HG03025 (cell line): ENCODE measurements around the gene DOCK1.

Experiments used
- ATAC-seq: cut with Tn5 transposase; IDR thresholded peaks from one replicate; pipeline ENCODE4 v1.9.1; 2021; ENCODE audit warnings: mild to moderate bottlenecking, moderate library complexity; ENCODE audit not compliant: unreplicated experiment, low FRiP score

The DOCK1 gene

DNA sequence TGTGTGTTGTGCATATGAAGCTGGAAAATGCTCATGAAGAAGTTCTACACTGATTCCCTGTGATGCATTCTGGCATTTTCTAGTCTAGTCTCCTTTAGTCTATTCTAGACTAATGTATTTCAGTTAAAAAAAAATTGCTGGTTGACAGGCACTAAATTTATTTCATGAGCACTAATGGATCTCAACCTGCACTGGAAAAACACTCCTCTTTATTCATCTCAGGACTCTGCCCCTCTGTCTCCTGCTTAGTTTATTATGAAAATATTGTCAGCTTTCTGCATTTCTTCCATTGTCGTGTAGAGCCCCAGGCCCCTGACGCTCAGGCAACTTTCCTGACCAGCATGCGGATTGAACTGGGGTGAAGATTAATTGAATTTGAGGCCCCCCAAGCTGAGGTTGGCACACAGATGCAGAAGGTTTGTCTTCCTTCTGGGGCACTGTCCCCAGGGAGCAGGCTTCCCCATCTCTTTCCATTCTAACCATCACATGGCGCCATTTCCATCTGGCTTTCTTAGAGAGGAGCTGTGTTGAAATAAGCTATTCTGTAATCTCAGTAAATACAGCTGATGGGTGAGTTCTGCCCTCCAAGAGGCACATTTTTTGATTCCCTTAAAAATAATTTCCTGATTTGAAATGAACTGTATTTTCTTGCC lies 162.4 kb downstream of the DOCK1 start:
- ATAC-seq, result no peak

DNA sequence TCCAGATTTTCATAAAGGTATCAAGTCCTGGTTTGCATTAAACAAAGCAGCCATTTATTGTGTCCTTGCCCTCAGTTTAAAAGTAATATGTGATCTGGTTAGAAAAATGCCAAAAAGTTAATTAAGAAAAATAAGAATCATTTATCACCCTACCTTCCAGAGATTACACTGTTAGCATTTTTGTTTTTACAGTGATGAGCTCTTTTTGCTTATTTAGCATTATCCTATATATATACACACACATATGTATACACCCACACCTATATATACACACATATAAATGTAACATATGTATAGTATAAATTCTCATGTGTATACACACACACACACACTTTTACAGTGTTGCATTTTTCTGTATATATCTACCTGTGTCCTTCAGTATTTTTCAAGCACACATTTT lies 163.3 kb downstream of the DOCK1 start:
- ATAC-seq, result no peak

DNA sequence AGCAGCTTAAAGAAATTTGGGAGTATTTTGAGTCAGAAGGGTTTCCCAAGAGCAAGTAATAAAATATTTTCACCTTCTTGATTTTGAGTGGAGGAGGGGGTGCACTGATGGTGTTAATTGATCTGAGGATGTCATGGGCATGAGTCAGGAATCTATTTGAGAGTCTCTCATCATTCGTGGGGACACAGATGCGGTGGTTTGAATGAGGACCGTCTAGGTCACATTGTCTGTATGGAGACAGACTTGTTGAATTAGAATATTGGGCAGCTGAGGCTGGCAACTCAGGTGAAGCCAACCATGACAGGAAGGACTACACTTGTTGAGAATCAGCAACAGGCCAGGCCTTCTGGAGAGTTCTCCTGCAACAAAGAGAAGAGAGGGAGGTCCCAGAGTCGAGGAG lies 164.2 kb downstream of the DOCK1 start:
- no peak for ATAC-seq

DNA sequence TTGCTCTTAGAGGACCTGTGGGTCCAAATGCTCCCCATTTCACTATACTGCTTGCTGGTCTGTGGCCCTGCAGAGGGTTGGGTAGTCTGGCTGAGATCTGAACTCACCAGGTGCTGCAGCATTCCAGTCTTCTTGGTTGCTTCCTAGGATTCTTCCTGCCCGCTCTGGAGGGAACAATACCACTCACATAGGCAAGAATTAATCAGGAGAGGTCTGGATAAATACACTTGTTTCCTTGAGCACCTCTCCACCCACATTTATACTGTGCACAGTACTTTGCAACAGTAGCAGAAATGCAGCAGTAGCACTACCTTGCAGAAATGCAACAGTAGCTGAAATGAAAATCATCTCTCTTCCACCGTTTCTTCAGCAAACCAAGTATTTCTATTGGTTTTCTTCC lies 165.9 kb downstream of the DOCK1 start:
- ATAC-seq, result no peak

GRCh38 chr10:127073666-127074065 lies 168.4 kb downstream of the DOCK1 start:
- no peak for ATAC-seq

GRCh38 chr10:127079392-127079791 lies 174.2 kb downstream of the DOCK1 start:
- ATAC-seq, result no peak

DNA sequence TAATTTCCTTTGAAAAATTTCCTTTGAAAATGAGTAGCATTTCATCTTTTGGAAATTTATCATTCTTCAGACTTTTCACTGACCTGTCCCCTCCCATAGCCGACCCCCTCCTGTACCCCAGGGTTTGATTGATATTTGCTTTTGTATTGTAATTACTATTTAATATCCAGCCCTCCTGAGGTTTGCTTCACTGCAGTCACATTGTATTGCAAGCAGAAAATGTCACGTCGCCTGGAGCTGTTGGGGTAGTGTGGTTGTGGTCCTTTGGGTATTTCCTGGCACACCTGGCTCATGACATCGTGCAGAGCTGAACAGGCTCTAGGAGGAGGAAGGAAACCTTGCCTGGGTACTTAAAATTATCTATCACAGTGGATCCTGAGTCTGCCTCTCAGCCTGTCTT lies 175.1 kb downstream of the DOCK1 start:
- no peak for ATAC-seq

DNA sequence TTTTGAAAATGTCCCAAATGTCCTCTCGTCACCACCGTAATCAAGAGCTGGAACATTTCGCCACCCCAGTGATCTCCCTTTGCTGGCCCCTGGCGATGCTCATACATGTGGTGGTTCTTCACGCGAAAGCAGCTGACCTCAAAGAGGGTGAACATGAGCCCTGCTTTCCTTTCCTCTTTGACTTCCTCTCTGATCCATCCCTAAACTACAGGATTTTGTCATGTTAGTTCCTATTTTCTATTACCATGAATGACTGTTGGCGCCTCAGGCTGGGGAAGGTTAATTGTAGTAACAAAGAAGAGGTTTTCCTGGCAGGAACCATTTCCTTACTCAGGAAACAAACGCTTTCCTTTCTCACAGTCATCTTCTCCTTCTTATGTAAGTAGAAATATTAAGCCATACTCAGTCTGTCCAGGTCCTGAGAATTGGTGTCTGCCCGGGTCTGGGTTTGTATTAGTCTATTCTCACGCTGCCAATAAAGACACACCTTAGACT lies 176.7 kb downstream of the DOCK1 start:
- ATAC-seq, result no peak

DNA sequence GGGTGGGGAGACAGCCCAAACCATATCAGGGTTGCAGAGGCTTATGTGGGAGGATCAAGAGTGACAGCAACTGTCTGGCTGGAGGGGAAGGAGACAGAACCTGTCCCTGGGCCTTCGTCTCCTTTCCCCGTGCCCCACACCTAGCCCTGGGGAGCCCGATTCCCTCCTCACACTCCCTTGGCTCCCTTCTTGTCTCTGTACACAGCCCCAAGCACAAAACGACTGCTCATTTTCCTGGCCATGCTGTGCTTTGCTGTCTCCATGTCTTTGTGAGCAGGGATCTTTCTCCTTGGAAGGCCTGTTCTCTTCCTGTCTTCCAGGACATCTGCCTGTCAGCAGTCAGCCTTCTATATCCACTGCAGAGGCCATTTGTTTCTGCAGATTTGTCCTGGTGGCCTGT lies 177.4 kb downstream of the DOCK1 start:
- no peak for ATAC-seq

- no peak for ATAC-seq
These were observed 180.7 kb downstream of the DOCK1 start for GRCh38 chr10:127085957-127086356.

GRCh38 chr10:127088908-127089307 lies 183.7 kb downstream of the DOCK1 start:
- no peak for ATAC-seq

DNA sequence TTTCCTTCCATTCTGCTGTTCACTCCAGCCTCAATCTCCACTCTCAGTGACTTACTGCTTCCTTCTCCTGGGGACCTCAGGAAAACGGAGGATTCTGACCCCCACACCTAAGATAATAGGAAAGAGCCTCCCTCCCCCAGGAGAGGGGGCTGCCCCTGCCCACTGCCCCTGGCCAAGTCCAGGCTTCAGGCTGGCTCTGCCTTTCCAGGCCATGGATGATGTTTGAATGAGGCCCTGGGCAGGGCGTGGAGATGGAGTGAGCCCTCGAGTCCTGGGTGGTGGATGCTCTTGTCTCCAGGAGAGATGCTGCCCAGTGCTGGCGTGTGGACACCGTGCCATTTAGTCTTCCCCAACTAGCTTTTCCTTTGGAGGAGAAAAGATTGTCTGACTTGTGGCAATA lies 184.2 kb downstream of the DOCK1 start:
- ATAC-seq, result no peak

DNA sequence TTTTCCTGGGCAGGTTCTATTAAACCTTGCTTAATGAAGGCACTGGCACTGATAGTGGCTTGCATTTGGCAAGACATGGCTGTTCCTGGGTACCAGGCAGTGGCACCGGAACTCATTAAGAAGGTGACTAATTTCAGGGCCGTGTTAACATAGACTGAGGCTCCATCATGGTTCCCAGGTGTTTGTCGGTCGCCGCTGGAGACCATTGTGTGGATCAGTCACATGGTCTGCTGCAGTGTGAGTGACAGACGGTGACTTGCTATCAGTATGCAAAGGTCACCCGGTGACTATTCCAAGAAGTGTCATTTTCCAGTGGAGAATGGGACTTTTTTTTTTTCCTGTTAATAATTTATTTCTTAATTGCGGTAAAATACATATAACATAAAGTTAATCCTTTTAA lies 184.9 kb downstream of the DOCK1 start:
- ATAC-seq, result no peak

- ATAC-seq, result no peak
These were observed 186.1 kb downstream of the DOCK1 start for GRCh38 chr10:127091354-127091753.

GRCh38 chr10:127092916-127093315 lies 187.7 kb downstream of the DOCK1 start:
- ATAC-seq, result no peak

GRCh38 chr10:127094984-127095383 lies 189.8 kb downstream of the DOCK1 start:
- no peak for ATAC-seq

GRCh38 chr10:127100983-127101615 lies 195.9 kb downstream of the DOCK1 start:
- no peak for ATAC-seq

GRCh38 chr10:127102176-127102575 lies 196.9 kb downstream of the DOCK1 start:
- no peak for ATAC-seq

GRCh38 chr10:127115100-127115499 lies 209.9 kb downstream of the DOCK1 start:
- no peak for ATAC-seq

DNA sequence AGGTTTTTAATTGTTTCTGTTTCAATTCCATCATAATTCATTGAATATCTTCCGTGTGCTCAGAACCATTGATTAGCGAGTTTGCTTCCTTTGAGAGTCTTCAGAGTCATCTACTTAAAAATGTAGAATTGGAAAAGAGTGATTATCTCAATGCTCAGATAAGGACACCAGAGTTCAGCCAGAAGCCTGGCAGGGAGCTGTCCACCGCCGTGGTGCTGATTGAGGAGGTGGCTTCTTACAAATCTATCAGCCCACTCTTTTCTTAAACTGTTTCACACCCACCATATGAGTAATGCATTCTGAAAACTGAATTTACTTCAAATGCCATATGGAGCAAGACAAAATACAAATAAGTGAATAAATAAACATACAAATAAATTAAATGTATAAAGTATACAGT lies 211.9 kb downstream of the DOCK1 start:
- no peak for ATAC-seq

DNA sequence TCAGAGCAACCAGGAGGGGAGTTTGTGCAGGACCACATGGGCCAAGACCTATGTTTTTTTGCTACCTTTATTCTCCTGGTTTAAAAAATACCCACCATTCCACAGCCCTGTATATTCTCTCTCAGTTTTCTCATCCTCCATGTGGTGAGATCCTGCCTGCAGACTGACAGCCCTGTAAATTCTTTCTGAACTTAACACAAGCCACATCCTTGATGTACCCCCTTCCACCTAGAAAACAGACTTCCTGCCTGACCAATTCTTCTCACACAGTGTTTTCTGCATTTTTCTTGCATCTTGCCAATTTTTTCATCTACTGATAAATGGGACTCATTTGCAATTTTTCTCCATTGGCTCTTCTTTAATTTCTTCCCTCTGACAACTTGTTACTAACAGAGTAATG lies 212.8 kb downstream of the DOCK1 start:
- no peak for ATAC-seq

- no peak for ATAC-seq
These were observed 214.7 kb downstream of the DOCK1 start for GRCh38 chr10:127119936-127120335.
